Measurements from ENCODE around the gene PRDM13. TPM values are rescaled to one million over a fixed set of nuclear protein-coding genes. Genes with fewer than 3 reads are reported as not detected.
"Not testable (repeated sequence)": the region's sequence is repeated elsewhere in the genome, so short reads cannot be mapped to it uniquely, and the experiment has no call there.

PRDM13 gene
- total RNA-seq, 4 donors from 2014 or later, result not detected

- WGBS, result 7% methylated on average over 27 of the region's 63 CpGs
- Histone ChIP-seq H3K27ac (replicated peaks in 1 of 4) (no peak overlapping the region), H3K4me3 (peak overlapping the region in 2 of 4 donors; percentile 21 to 26), H3K9me3 (peaks cover 0 to 11% (median 9%) of the 10 kb centered on the region in 4 donors), H3K36me3 (no peaks in the 10 kb centered on the region), H3K27me3 (peaks cover 0 to 85% (median 63%) of the 10 kb centered on the region in 4 donors), H3K4me1 (peaks cover 22 to 30% (median 28%) of the 10 kb centered on the region in 4 donors)
- TF ChIP-seq POLR2A (IDR thresholded peaks at IDR 0.05; ENCODE audit: low read depth) (no peak), POLR2AphosphoS5 (IDR thresholded peaks at IDR 0.05) (no peak), EP300 (IDR thresholded peaks at IDR 0.05) (no peak), CTCF (IDR thresholded peaks at IDR 0.05) (no peak)
- peak; percentile 87 for DNase-seq (ENCODE audit: extremely low spot score)
- intact Hi-C loops (cut with DNase I), result no loop called here
These were observed 15.6 kb upstream of the PRDM13 start for GRCh38 chr6:99590728-99591672.

GRCh38 chr6:99591673-99592364, 14.8 kb upstream of the PRDM13 start:
- H3K36me3 ChIP-seq, result no peaks in the 10 kb centered on the region
- TF ChIP-seq POLR2AphosphoS5 (IDR thresholded peaks at IDR 0.05) (no peak), CTCF (IDR thresholded peaks at IDR 0.05) (no peak), POLR2A (IDR thresholded peaks at IDR 0.05; ENCODE audit: low read depth) (no peak), EP300 (IDR thresholded peaks at IDR 0.05) (no peak)
- intact Hi-C loops (cut with DNase I), result no loop called here
- 33% methylated on average over 6 of the region's 6 CpGs for WGBS
- H3K27ac ChIP-seq (replicated peaks in 1 of 4), result no peak overlapping the region
- peaks cover 0 to 11% (median 9%) of the 10 kb centered on the region in 4 donors for H3K9me3 ChIP-seq
- H3K4me3 ChIP-seq, result no peak overlapping the region
- H3K4me1 ChIP-seq, result peaks cover 22 to 30% (median 28%) of the 10 kb centered on the region in 4 donors
- no peak for DNase-seq (ENCODE audit: extremely low spot score)
- peaks cover 0 to 92% (median 67%) of the 10 kb centered on the region in 4 donors for H3K27me3 ChIP-seq

- no peaks in the 10 kb centered on the region for H3K36me3 ChIP-seq
- H3K27ac ChIP-seq (replicated peaks in 1 of 4), result no peak overlapping the region
- H3K4me1 ChIP-seq, result peaks cover 22 to 30% (median 28%) of the 10 kb centered on the region in 4 donors
- peak; percentile 70 for DNase-seq (ENCODE audit: extremely low spot score)
- peaks cover 0 to 11% (median 9%) of the 10 kb centered on the region in 4 donors for H3K9me3 ChIP-seq
- H3K4me3 ChIP-seq, result no peak overlapping the region
- WGBS, result 43% methylated on average over 1 of the region's 1 CpG
- TF ChIP-seq POLR2A (IDR thresholded peaks at IDR 0.05; ENCODE audit: low read depth) (no peak), CTCF (IDR thresholded peaks at IDR 0.05) (no peak), POLR2AphosphoS5 (IDR thresholded peaks at IDR 0.05) (no peak)
- intact Hi-C loops (cut with DNase I), result no loop called here
- peaks cover 0 to 97% (median 69%) of the 10 kb centered on the region in 4 donors for H3K27me3 ChIP-seq
These were observed 13.7 kb upstream of the PRDM13 start for GRCh38 chr6:99592900-99593299.

GRCh38 chr6:99594696-99595095, 11.9 kb upstream of the PRDM13 start:
- H3K36me3 ChIP-seq; H3K27ac ChIP-seq (replicated peaks in 1 of 4); intact Hi-C loops (cut with DNase I); H3K4me3 ChIP-seq: not testable (repeated sequence)
- DNase-seq (ENCODE audit: extremely low spot score), result peak; percentile 60
- H3K27me3 ChIP-seq, result peaks cover 0 to 97% (median 69%) of the 10 kb centered on the region in 4 donors
- WGBS, result 86% methylated on average over 8 of the region's 8 CpGs
- peaks cover 0 to 11% (median 9%) of the 10 kb centered on the region in 4 donors for H3K9me3 ChIP-seq
- H3K4me1 ChIP-seq, result peaks cover 9 to 16% (median 12%) of the 10 kb centered on the region in 4 donors
